HepG2 (cell line): ENCODE results near the gene C20orf204. TPM values are rescaled to one million over a fixed set of nuclear protein-coding genes. Genes with fewer than 3 reads are reported as not detected.

Experiments used
- AKAP8 ChIP-seq: sonication (generic); formaldehyde crosslinking; IDR thresholded peaks from 2 replicates; pipeline ENCODE4 v1.5.1; 2020; ENCODE audit warnings: mild to moderate bottlenecking, missing genetic modification reagents
- CBX2 ChIP-seq, 2 experiments: fragments of 200-600 bp in 1 of 2; sonication (generic); formaldehyde crosslinking in 1 of 2; IDR thresholded peaks; 2 replicates each; pipeline versions ENCODE4 v1.7.0 to v1.8.1; 2018 to 2022; ENCODE audit warnings: low read depth in 2 of 2, low read length in 1 of 2, mild to moderate bottlenecking in 1 of 2, missing genetic modification reagents in 1 of 2
- DR1 ChIP-seq: sonication (generic); formaldehyde crosslinking; IDR thresholded peaks from 2 replicates; pipeline ENCODE4 v1.8.0; 2021; ENCODE audit warnings: mild to moderate bottlenecking, missing genetic modification reagents, inconsistent platforms
- FIP1L1 ChIP-seq: fragments of 200-400 bp; formaldehyde crosslinking; IDR thresholded peaks from 2 replicates; pipeline ENCODE4 v1.6.1; 2018; ENCODE audit warnings: low read depth, mild to moderate bottlenecking, low read length, moderate library complexity, borderline replicate concordance; ENCODE audit not compliant: insufficient read depth
- FOSL2 ChIP-seq: sonication (generic); formaldehyde crosslinking; IDR thresholded peaks from 2 replicates; pipeline ENCODE4 v1.4.0; 2020; ENCODE audit warnings: missing genetic modification reagents
- FOXM1 ChIP-seq: sonication (generic); formaldehyde crosslinking; IDR thresholded peaks from 2 replicates; pipeline ENCODE4 v1.5.0; 2020; ENCODE audit warnings: missing genetic modification reagents
- GATAD1 ChIP-seq: IDR thresholded peaks from 2 replicates; pipeline ENCODE4 v1.6.1; 2016; ENCODE audit warnings: missing genetic modification reagents, missing compliant biosample characterization
- NRL ChIP-seq: sonication (generic); formaldehyde crosslinking; IDR thresholded peaks from 2 replicates; pipeline ENCODE4 v1.5.0; 2020; ENCODE audit warnings: missing genetic modification reagents, mild to moderate bottlenecking, moderate library complexity, borderline replicate concordance
- PHB2 ChIP-seq: fragments of 450-650 bp; IDR thresholded peaks from 2 replicates; pipeline ENCODE4 v1.6.1; 2018; ENCODE audit not compliant: partially characterized antibody
- RFX5 ChIP-seq: IDR thresholded peaks from 2 replicates; pipeline ENCODE4 v1.6.1; 2011; ENCODE audit warnings: low read depth, low read length, improper control_type of control experiment
- RNF2 ChIP-seq: fragments of 450-650 bp; conservative IDR thresholded peaks from 2 replicates; pipeline ENCODE4 v1.6.1; 2016; ENCODE audit warnings: low read depth
- RORA ChIP-seq: sonication (generic); formaldehyde crosslinking; IDR thresholded peaks from 2 replicates; pipeline ENCODE4 v1.5.0; 2020; ENCODE audit warnings: mild to moderate bottlenecking, missing genetic modification reagents, moderate library complexity
- SOX13 ChIP-seq, 3 experiments: fragments of 450-650 bp in 1 of 3; sonication (generic) in 1 of 3; formaldehyde crosslinking in 1 of 3; IDR thresholded peaks in 2 of 3; conservative IDR thresholded peaks in 1 of 3; 2 replicates each; pipeline versions ENCODE4 v1.5.0 to v1.6.1; 2016 to 2020; ENCODE audit warnings: antibody characterized with exemption in 1 of 3, mild to moderate bottlenecking in 1 of 3, missing compliant biosample characterization in 1 of 3, missing genetic modification reagents in 1 of 3, moderate library complexity in 1 of 3
- ZBTB44 ChIP-seq: sonication (generic); formaldehyde crosslinking; IDR thresholded peaks from 2 replicates; pipeline ENCODE4 v1.4.0; 2020; ENCODE audit warnings: missing genetic modification reagents
- ZBTB8A ChIP-seq: sonication (generic); formaldehyde crosslinking; IDR thresholded peaks from 2 replicates; pipeline ENCODE4 v1.4.0; 2020; ENCODE audit warnings: mild to moderate bottlenecking, low read depth, missing genetic modification reagents, borderline replicate concordance
- ZFP90 ChIP-seq: sonication (generic); formaldehyde crosslinking; IDR thresholded peaks from 2 replicates; pipeline ENCODE4 v1.8.0; 2022; ENCODE audit warnings: missing genetic modification reagents, mild to moderate bottlenecking, inconsistent platforms, borderline replicate concordance
- ZNF296 ChIP-seq: sonication (generic); formaldehyde crosslinking; conservative IDR thresholded peaks from 2 replicates; pipeline ENCODE4 v1.5.0; 2020; ENCODE audit warnings: mild to moderate bottlenecking, missing genetic modification reagents
- ZNF446 ChIP-seq: sonication (generic); formaldehyde crosslinking; IDR thresholded peaks from 2 replicates; pipeline ENCODE4 v1.5.0; 2020; ENCODE audit warnings: mild to moderate bottlenecking, missing genetic modification reagents
- ZNF460 ChIP-seq: sonication (generic); formaldehyde crosslinking; IDR thresholded peaks from 2 replicates; pipeline ENCODE4 v1.5.1; 2020; ENCODE audit warnings: missing genetic modification reagents, mild to moderate bottlenecking, borderline replicate concordance
- ZNF557 ChIP-seq: sonication (generic); formaldehyde crosslinking; IDR thresholded peaks from 2 replicates; pipeline ENCODE4 v1.4.0; 2020; ENCODE audit warnings: missing genetic modification reagents
- ZNF589 ChIP-seq: sonication (generic); formaldehyde crosslinking; conservative IDR thresholded peaks from 2 replicates; pipeline ENCODE4 v1.8.0; 2022; ENCODE audit warnings: mild to moderate bottlenecking, moderate library complexity, missing genetic modification reagents
- ZNF605 ChIP-seq: sonication (generic); formaldehyde crosslinking; IDR thresholded peaks from 2 replicates; pipeline ENCODE4 v1.8.0; 2022; ENCODE audit warnings: mild to moderate bottlenecking, missing genetic modification reagents
- ZNF629 ChIP-seq: sonication (generic); formaldehyde crosslinking; conservative IDR thresholded peaks from 2 replicates; pipeline ENCODE4 v1.5.0; 2020; ENCODE audit warnings: missing genetic modification reagents
- ZNF788 ChIP-seq: sonication (generic); formaldehyde crosslinking; IDR thresholded peaks from 2 replicates; pipeline ENCODE4 v1.5.0; 2020; ENCODE audit warnings: mild to moderate bottlenecking, missing genetic modification reagents, borderline replicate concordance
- polyA plus RNA-seq, 8 experiments: library from polyadenylated mRNA; depleted of rRNA in 3 of 8; stranded (reverse) in 7 of 8; unstranded in 1 of 8; fragments of >200 nt; fragmentation: Illumina TruSeq in 4 of 8; extraction: Trizol in 4 of 8; gene quantifications; 2 replicates each; pipeline versions ENCODE4 v1.2.1 to v1.2.3, GENCODE V29; 2011 to 2016; ENCODE audit warnings: low read depth in 4 of 8, missing spikeins in 1 of 8, mixed read lengths in 1 of 8; ENCODE audit not compliant: insufficient read depth in 1 of 8
- total RNA-seq, 5 experiments: library from RNA; depleted of rRNA; stranded (reverse); fragments of >200 nt; fragmentation: Illumina TruSeq; extraction: Trizol; gene quantifications; 2 replicates each; pipeline ENCODE4 v1.2.3, GENCODE V29; 2016; ENCODE audit warnings: low read depth in 1 of 5
- TF ChIP-seq, protein P1 (sequence below): sonication (generic); formaldehyde crosslinking; IDR thresholded peaks from 2 replicates; pipeline ENCODE4 v1.5.0; 2020; ENCODE audit warnings: missing genetic modification reagents, mild to moderate bottlenecking, borderline replicate concordance

C20orf204 gene
- total and polyA plus RNA-seq, 2 of the 13 experiments (the other 11 are each of a cell fraction or from before 2014, with no cell fraction given): 22.1 to 80.0 TPM

DNA sequence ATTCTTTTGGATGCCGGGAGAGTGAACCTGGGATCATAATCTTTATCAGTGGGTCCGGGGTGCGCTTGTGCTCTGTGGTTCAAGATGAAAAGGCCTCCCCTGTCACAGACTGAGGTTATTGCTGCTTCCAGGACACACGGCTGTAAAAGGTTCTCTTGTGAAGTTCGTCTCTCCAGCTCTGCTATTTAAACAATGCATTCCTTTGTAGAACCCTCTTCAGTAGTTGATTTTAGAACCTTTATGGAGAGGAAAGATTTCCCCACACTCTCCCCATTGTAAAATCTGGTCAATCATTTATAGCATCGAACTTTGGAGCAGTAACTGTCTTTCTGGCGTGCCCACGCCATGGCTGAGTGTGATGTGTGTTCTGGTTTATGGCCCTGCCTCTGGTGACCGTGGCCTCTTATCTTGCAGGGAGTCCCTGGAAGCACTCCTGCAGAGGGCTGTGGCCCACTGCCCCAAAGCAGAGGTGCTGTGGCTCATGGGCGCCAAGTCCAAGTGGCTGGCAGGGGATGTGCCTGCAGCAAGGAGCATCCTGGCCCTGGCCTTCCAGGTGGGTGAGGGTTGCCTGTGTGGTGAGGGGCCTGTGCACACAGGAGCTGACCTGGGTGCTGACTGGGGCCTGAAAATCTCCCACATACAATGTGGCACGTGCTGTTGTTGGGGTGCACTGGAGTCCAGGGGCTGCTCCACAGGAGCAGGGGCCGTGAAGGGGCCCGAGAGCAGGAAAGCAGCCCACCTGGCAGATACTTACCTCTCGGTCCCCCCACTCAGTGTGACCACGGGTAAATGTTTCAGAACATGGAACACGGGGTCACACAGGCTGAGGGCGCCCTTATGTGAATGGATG, 11.6 kb upstream of the C20orf204 start (continued):
- TF ChIP-seq ZNF589 (CRISPR knock-in tag) (no peak), AKAP8 (no peak; the same call in 1 of the 2 replicates), ZFP90 (CRISPR knock-in tag) (no peak; the same call in 1 of the 2 replicates), RORA (CRISPR knock-in tag) (no peak), ZBTB8A (CRISPR knock-in tag) (no peak), GATAD1 (CRISPR knock-in tag) (peak; percentile 27), ZNF446 (CRISPR knock-in tag) (no peak), RFX5 (no peak), ZNF296 (CRISPR knock-in tag) (no peak), FIP1L1 (peak; percentile 44; the same call in 1 of the 2 replicates), ZNF557 (CRISPR knock-in tag) (no peak), CBX2 (IDR thresholded peaks at IDR 0.05; ENCODE audit: low read depth, low read length) (no peak), CBX2 (CRISPR knock-in tag; IDR thresholded peaks at IDR 0.05; ENCODE audit: low read depth) (no peak), RNF2 (peak; percentile 38; the same call in 1 of the 2 replicates), ZNF605 (CRISPR knock-in tag) (no peak; the same call in 1 of the 2 replicates), PHB2 (no peak), FOSL2 (CRISPR knock-in tag) (peak; percentile 46; the same call in 1 of the 2 replicates), ZBTB44 (no peak), FOXM1 (CRISPR knock-in tag) (no peak; the same call in none of the 2 replicates), NRL (no peak), ZNF788 (peak; percentile 82), ZNF460 (CRISPR knock-in tag) (no peak; the same call in 1 of the 2 replicates), ZNF629 (0 out of 2 replicates have a peak, but pooled peaks have one; percentile 24), SOX13 (IDR thresholded peaks at IDR 0.05) (peak; percentile 85), SOX13 (CRISPR knock-in tag; conservative IDR thresholded peaks at IDR 0.05 in 1 of 2, IDR thresholded peaks at IDR 0.05 in 1 of 2) (peak in 1 of 2 experiments; percentile 96; a peak in 2 of 4 replicates), DR1 (0 out of 2 replicates have a peak, but pooled peaks have one; percentile 64)
- TF ChIP-seq, protein P1, sequence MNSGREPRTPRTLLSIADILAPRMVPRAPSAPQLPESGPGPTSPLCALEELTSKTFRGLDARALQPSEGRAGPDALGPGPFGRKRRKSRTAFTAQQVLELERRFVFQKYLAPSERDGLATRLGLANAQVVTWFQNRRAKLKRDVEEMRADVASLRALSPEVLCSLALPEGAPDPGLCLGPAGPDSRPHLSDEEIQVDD (CRISPR knock-in tag): no peak
